Activated B cell treated with CpG ODN at 0.5 μM for 24 hours (primary cell): ENCODE measurements around the gene TBC1D22A. TPM values are rescaled to one million over a fixed set of nuclear protein-coding genes. Genes with fewer than 3 reads are reported as not detected.

Experiments
- ATAC-seq: fragments of 200-7000 bp; cut with Tn5 transposase; one replicate; pipeline ENCODE4 v1.10.0; 2021; ENCODE audit warnings: low read depth, mild to moderate bottlenecking, moderate library complexity
- CTCF ChIA-PET: fragments of 350-600 bp; sonication (Branson Sonifier 250); formaldehyde crosslinking; loops from one replicate; lab custom pipeline; 2021; ENCODE audit warnings: antibody characterized with exemption; lab: Charles Lee
- POLR2A ChIA-PET: fragments of 350-600 bp; sonication (Branson Sonifier 250); formaldehyde crosslinking; loops from one replicate; lab custom pipeline; 2021; ENCODE audit warnings: antibody characterized with exemption; lab: Charles Lee
- DNase-seq: peaks from one replicate; pipeline ENCODE4 v3.0.0; 2022
- H3K27ac Mint-ChIP-seq: one replicate; pipeline ENCODE4 v1.8.0; 2020; ENCODE audit warnings: mixed read lengths
- H3K27me3 Mint-ChIP-seq: one replicate; pipeline ENCODE4 v1.8.0; 2021; ENCODE audit warnings: mixed read lengths
- H3K36me3 Mint-ChIP-seq: one replicate; pipeline ENCODE4 v1.8.0; 2021; ENCODE audit warnings: low read depth, mixed read lengths
- H3K4me1 Mint-ChIP-seq: one replicate; pipeline ENCODE4 v1.8.0; 2021; ENCODE audit warnings: mixed read lengths
- H3K4me3 Mint-ChIP-seq: one replicate; pipeline ENCODE4 v1.8.0; 2020; ENCODE audit warnings: mild to moderate bottlenecking, mixed read lengths
- H3K9me3 Mint-ChIP-seq: one replicate; pipeline ENCODE4 v1.8.0; 2020; ENCODE audit warnings: mixed read lengths
- CTCF ChIP-seq: fragments of 200-600 bp; IDR thresholded peaks from one replicate; pipeline ENCODE4 v1.8.0; 2022; ENCODE audit warnings: antibody characterized with exemption, mild to moderate bottlenecking
- intact Hi-C: fragments of 100-400 bp; cut with micrococcal nuclease; formaldehyde crosslinking; loops from one replicate; pipeline ENCODE4 v1.15.1; 2024
- total RNA-seq: library from RNA; stranded (reverse); gene quantifications from 2 replicates; pipeline ENCODE4 v1.2.3, GENCODE V29; 2022

The TBC1D22A gene
- total RNA-seq, 1 donor from 2014 or later = 85.9 TPM

GRCh38 chr22:47083379-47083986 lies 321.0 kb downstream of the TBC1D22A start:
- Mint-ChIP-seq H3K9me3 (no peaks in the 10 kb centered on the region), H3K36me3 (peaks cover 32% of the 10 kb centered on the region), H3K27me3 (no peaks in the 10 kb centered on the region), H3K4me1 (peaks cover 5% of the 10 kb centered on the region), H3K27ac (no peak overlapping the region), H3K4me3 (no peak overlapping the region)
- DNase-seq (no peak), ATAC-seq (no peak)
- ChIA-PET POLR2A (no interaction called here), CTCF (no interaction called here)
- TF ChIP-seq CTCF = no peak
- intact Hi-C loops = no loop called here

- DNase-seq (no peak), ATAC-seq (no peak)
- POLR2A ChIA-PET = no interaction called here
- H3K27ac Mint-ChIP-seq = no peak overlapping the region
- peaks cover 12% of the 10 kb centered on the region for H3K4me1 Mint-ChIP-seq
- H3K4me3 Mint-ChIP-seq = no peak overlapping the region
- H3K9me3 Mint-ChIP-seq = no peaks in the 10 kb centered on the region
- peaks cover 30% of the 10 kb centered on the region for H3K36me3 Mint-ChIP-seq
- H3K27me3 Mint-ChIP-seq = no peaks in the 10 kb centered on the region
- CTCF ChIA-PET = no interaction called here
- no peak for TF ChIP-seq CTCF
- intact Hi-C loops = no loop called here
These were observed 321.8 kb downstream of the TBC1D22A start for GRCh38 chr22:47084226-47084625.

GRCh38 chr22:47086596-47087248 lies 324.3 kb downstream of the TBC1D22A start:
- ATAC-seq (no peak), DNase-seq (no peak)
- no peak overlapping the region for H3K4me3 Mint-ChIP-seq
- H3K27me3 Mint-ChIP-seq = no peaks in the 10 kb centered on the region
- ChIA-PET POLR2A (no interaction called here), CTCF (no interaction called here)
- no peak overlapping the region for H3K27ac Mint-ChIP-seq
- no peaks in the 10 kb centered on the region for H3K9me3 Mint-ChIP-seq
- peaks cover 37% of the 10 kb centered on the region for H3K36me3 Mint-ChIP-seq
- intact Hi-C loops = no loop called here
- peaks cover 34% of the 10 kb centered on the region for H3K4me1 Mint-ChIP-seq
- TF ChIP-seq CTCF = no peak

- ATAC-seq = no peak
- Mint-ChIP-seq H3K4me1 (peaks cover 39% of the 10 kb centered on the region), H3K9me3 (no peaks in the 10 kb centered on the region), H3K36me3 (peaks cover 38% of the 10 kb centered on the region), H3K27me3 (no peaks in the 10 kb centered on the region), H3K4me3 (no peak overlapping the region), H3K27ac (no peak overlapping the region)
- ChIA-PET CTCF (no interaction called here), POLR2A (no interaction called here)
- no peak for DNase-seq
- intact Hi-C loops = no loop called here
- no peak for TF ChIP-seq CTCF
These were observed 326.2 kb downstream of the TBC1D22A start for GRCh38 chr22:47088480-47089158.

- H3K4me3 Mint-ChIP-seq = no peak overlapping the region
- CTCF ChIA-PET = no interaction called here
These were observed 326.9 kb downstream of the TBC1D22A start for GRCh38 chr22:47089374-47089773.

More at GRCh38 chr22:47089374-47089773, 326.9 kb downstream of the TBC1D22A start:
- H3K27ac Mint-ChIP-seq = no peak overlapping the region
- H3K27me3 Mint-ChIP-seq = no peaks in the 10 kb centered on the region
- DNase-seq = no peak
- no peak for ATAC-seq
- intact Hi-C loops = no loop called here
- POLR2A ChIA-PET = no interaction called here
- no peak for TF ChIP-seq CTCF
- peaks cover 39% of the 10 kb centered on the region for H3K36me3 Mint-ChIP-seq
- H3K9me3 Mint-ChIP-seq = no peaks in the 10 kb centered on the region
- peaks cover 39% of the 10 kb centered on the region for H3K4me1 Mint-ChIP-seq
